ENCODE measurements around the gene PCP4L1.

The PCP4L1 gene

GRCh38 chr1:161227196-161227871 lies 31.2 kb upstream of the PCP4L1 start:
- Histone ChIP-seq H3K27me3 (replicated peaks) (no peaks in the 10 kb centered on the region), H3K4me3 (ENCODE audit: low read depth, low read length) (peak overlapping the region; percentile 96), H3K36me3 (replicated peaks) (peaks cover 27% of the 10 kb centered on the region), H3K27ac (no peak overlapping the region)
- peak; percentile 82 for TF ChIP-seq CTCF (IDR thresholded peaks at IDR 0.05; ENCODE audit: low read depth, low read length, missing control alignments)
- peak; percentile 67 for DNase-seq
- in situ Hi-C loops (cut with HindIII; ENCODE audit: low pct_ligation_motif_present, low sequenced_read_pairs), result no loop called here

GRCh38 chr1:161228032-161228431 lies 30.5 kb upstream of the PCP4L1 start:
- Histone ChIP-seq H3K27me3 (replicated peaks) (no peaks in the 10 kb centered on the region), H3K4me3 (ENCODE audit: low read depth, low read length) (no peak overlapping the region)
- in situ Hi-C loops (cut with HindIII; ENCODE audit: low pct_ligation_motif_present, low sequenced_read_pairs), result no loop called here

GRCh38 chr1:161229896-161230295 lies 28.6 kb upstream of the PCP4L1 start:
- in situ Hi-C loops (cut with HindIII; ENCODE audit: low pct_ligation_motif_present, low sequenced_read_pairs), result no loop called here
- Histone ChIP-seq H3K27me3 (replicated peaks) (no peaks in the 10 kb centered on the region), H3K27ac (no peak overlapping the region), H3K4me3 (ENCODE audit: low read depth, low read length) (no peak overlapping the region), H3K36me3 (replicated peaks) (peaks cover 27% of the 10 kb centered on the region)
- peak; percentile 27 for TF ChIP-seq CTCF (IDR thresholded peaks at IDR 0.05; ENCODE audit: low read depth, low read length, missing control alignments)
- no peak for DNase-seq

More at GRCh38 chr1:161228032-161228431, 30.5 kb upstream of the PCP4L1 start:
- Histone ChIP-seq H3K27ac (no peak overlapping the region), H3K36me3 (replicated peaks) (peaks cover 27% of the 10 kb centered on the region)
- TF ChIP-seq CTCF (IDR thresholded peaks at IDR 0.05; ENCODE audit: low read depth, low read length, missing control alignments), result no peak
- DNase-seq, result no peak

- Histone ChIP-seq H3K4me3 (ENCODE audit: low read depth, low read length) (no peak overlapping the region), H3K27me3 (replicated peaks) (no peaks in the 10 kb centered on the region), H3K36me3 (replicated peaks) (peaks cover 27% of the 10 kb centered on the region), H3K27ac (no peak overlapping the region)
- in situ Hi-C loops (cut with HindIII; ENCODE audit: low pct_ligation_motif_present, low sequenced_read_pairs), result no loop called here
- TF ChIP-seq CTCF (IDR thresholded peaks at IDR 0.05; ENCODE audit: low read depth, low read length, missing control alignments), result no peak
- DNase-seq, result no peak
Measured at GRCh38 chr1:161230762-161231161, 27.8 kb upstream of the PCP4L1 start.

- no peak overlapping the region for H3K4me3 ChIP-seq (ENCODE audit: low read depth, low read length)
- DNase-seq, result no peak
- no peaks in the 10 kb centered on the region for H3K27me3 ChIP-seq (replicated peaks)
- no peak for TF ChIP-seq CTCF (IDR thresholded peaks at IDR 0.05; ENCODE audit: low read depth, low read length, missing control alignments)
- in situ Hi-C loops (cut with HindIII; ENCODE audit: low pct_ligation_motif_present, low sequenced_read_pairs), result no loop called here
- H3K36me3 ChIP-seq (replicated peaks), result peaks cover 21% of the 10 kb centered on the region
- no peak overlapping the region for H3K27ac ChIP-seq
Measured at GRCh38 chr1:161233102-161233501, 25.4 kb upstream of the PCP4L1 start.

All from brain microvascular endothelial cell (primary cell).